IMR-90 (cell line): ENCODE data around the gene TTC1. TPM values are rescaled to one million over a fixed set of nuclear protein-coding genes. Genes with fewer than 3 reads are reported as not detected.
A peak's percentile ranks its signal among the peaks of the same experiment; 100 is the strongest.

ENCODE experiments used
- ATAC-seq: fragments of 200-7000 bp; cut with Tn5 transposase; 2 replicates; pipeline ENCODE4 v1.9.1; 2020; ENCODE audit warnings: low read depth, mild to moderate bottlenecking, moderate library complexity
- BruUV-seq: library from RNA; stranded (reverse); fragments of 400-500 nt; replicated peaks from 2 replicates; lab custom pipeline; 2021; lab: Mats Ljungman, UMichigan
- CTCF ChIA-PET: fragments of 300-600 bp; formaldehyde crosslinking; extraction: SDS; loops from one replicate; lab custom pipeline; 2021; ENCODE audit warnings: antibody characterized with exemption; lab: Yijun Ruan, JAX
- POLR2A ChIA-PET: fragments of 300-600 bp; sonication (Branson Sonifier 250); formaldehyde crosslinking; loops from one replicate; lab custom pipeline; 2022; ENCODE audit warnings: antibody characterized with exemption; ENCODE audit not compliant: unreplicated experiment; lab: Charles Lee
- DNase-seq: peaks from one replicate; pipeline ENCODE4 v3.0.0; 2013
- H2AFZ ChIP-seq: replicated peaks from 2 replicates; pipeline ENCODE3; 2013; ENCODE audit warnings: low read length, mild to moderate bottlenecking; ENCODE audit not compliant: poor library complexity
- H2AK5ac ChIP-seq: 2 replicates; pipeline ENCODE4 v1.6.1; 2013; ENCODE audit warnings: low read depth, low read length, inconsistent platforms
- H2AK9ac ChIP-seq: replicated peaks from 2 replicates; pipeline ENCODE3; 2013; ENCODE audit warnings: mild to moderate bottlenecking, low read depth, low read length, moderate library complexity; ENCODE audit not compliant: poor library complexity
- H2BK120ac ChIP-seq: 2 replicates; pipeline ENCODE4 v1.6.1; 2013; ENCODE audit warnings: low read depth, low read length, inconsistent platforms
- H2BK15ac ChIP-seq: 3 replicates; pipeline ENCODE4 v1.6.1; 2013; ENCODE audit warnings: low read depth, low read length, inconsistent platforms
- H2BK20ac ChIP-seq: 2 replicates; pipeline ENCODE4 v1.6.1; 2013; ENCODE audit warnings: low read depth, mild to moderate bottlenecking, inconsistent platforms, low read length, moderate library complexity
- H2BK5ac ChIP-seq: 2 replicates; pipeline ENCODE4 v1.6.1; 2013; ENCODE audit warnings: mild to moderate bottlenecking, low read depth, low read length, inconsistent platforms; ENCODE audit not compliant: poor library complexity, severe bottlenecking
- H3K14ac ChIP-seq: replicated peaks from 2 replicates; pipeline ENCODE4 v1.6.1; 2013; ENCODE audit warnings: low read depth, low read length, inconsistent platforms
- H3K18ac ChIP-seq: 2 replicates; pipeline ENCODE4 v1.6.1; 2013; ENCODE audit warnings: low read depth, low read length, control low read depth
- H3K23ac ChIP-seq: 2 replicates; pipeline ENCODE4 v1.6.1; 2013; ENCODE audit warnings: low read depth, low read length, inconsistent platforms
- H3K27ac ChIP-seq: 2 replicates; pipeline ENCODE4 v1.5.1; 2013; ENCODE audit warnings: mild to moderate bottlenecking, control low read depth, low read length; ENCODE audit not compliant: insufficient read depth
- H3K27me3 ChIP-seq: 2 replicates; pipeline ENCODE4 v1.6.1; 2013; ENCODE audit warnings: low read length; ENCODE audit not compliant: control insufficient read depth, insufficient read depth
- H3K36me3 ChIP-seq: 2 replicates; pipeline ENCODE4 v1.6.1; 2013; ENCODE audit warnings: low read length, mixed read lengths; ENCODE audit not compliant: control insufficient read depth, insufficient read depth
- H3K4ac ChIP-seq: 2 replicates; pipeline ENCODE4 v1.6.1; 2013; ENCODE audit warnings: low read depth, low read length, inconsistent platforms
- H3K4me1 ChIP-seq: 2 replicates; pipeline ENCODE4 v1.6.1; 2013; ENCODE audit warnings: low read length, mixed read lengths; ENCODE audit not compliant: control insufficient read depth, insufficient read depth
- H3K4me2 ChIP-seq: 2 replicates; pipeline ENCODE4 v1.6.1; 2013; ENCODE audit warnings: low read depth, mild to moderate bottlenecking, control low read depth, low read length, moderate library complexity
- H3K4me3 ChIP-seq: 2 replicates; pipeline ENCODE4 v1.5.1; 2013; ENCODE audit warnings: low read depth, mild to moderate bottlenecking, control low read depth, low read length, moderate library complexity; ENCODE audit not compliant: insufficient read depth
- H3K56ac ChIP-seq: 2 replicates; pipeline ENCODE4 v1.6.1; 2013; ENCODE audit warnings: low read length, inconsistent platforms; ENCODE audit not compliant: insufficient read depth; ENCODE audit errors: extremely low read depth
- H3K79me1 ChIP-seq, 2 experiments: 2 replicates each; pipeline ENCODE4 v1.6.1; 2013; ENCODE audit warnings: low read length in 2 of 2, inconsistent platforms in 1 of 2, low read depth in 1 of 2
- H3K9ac ChIP-seq: 2 replicates; pipeline ENCODE4 v1.6.1; 2013; ENCODE audit warnings: low read depth, low read length, control low read depth
- H3K9me1 ChIP-seq: 2 replicates; pipeline ENCODE4 v1.6.1; 2013; ENCODE audit warnings: low read length, inconsistent platforms; ENCODE audit not compliant: insufficient read depth
- H3K9me3 ChIP-seq: 2 replicates; pipeline ENCODE4 v1.6.1; 2013; ENCODE audit warnings: low read length; ENCODE audit not compliant: control insufficient read depth, insufficient read depth
- H4K20me1 ChIP-seq: 2 replicates; pipeline ENCODE4 v1.6.1; 2013; ENCODE audit warnings: low read length, inconsistent platforms; ENCODE audit not compliant: insufficient read depth
- H4K5ac ChIP-seq: 2 replicates; pipeline ENCODE4 v1.6.1; 2013; ENCODE audit warnings: mild to moderate bottlenecking, low read depth, low read length, control low read depth
- H4K8ac ChIP-seq, 2 experiments: 2 replicates each; pipeline ENCODE4 v1.6.1; 2013; ENCODE audit warnings: low read depth in 2 of 2, low read length in 2 of 2, control low read depth in 1 of 2, inconsistent platforms in 1 of 2
- H4K91ac ChIP-seq: 2 replicates; pipeline ENCODE4 v1.6.1; 2013; ENCODE audit warnings: low read depth, low read length, inconsistent platforms; ENCODE audit not compliant: insufficient read depth
- BHLHE40 ChIP-seq: fragments of 150-350 bp; IDR thresholded peaks from 2 replicates; pipeline ENCODE4 v1.6.1; 2016; ENCODE audit warnings: mild to moderate bottlenecking, low read depth, low read length
- CEBPB ChIP-seq: IDR thresholded peaks from 2 replicates; pipeline ENCODE4 v1.6.1; 2012; ENCODE audit warnings: low read depth, low read length, improper control_type of control experiment
- MAZ ChIP-seq: IDR thresholded peaks from 2 replicates; pipeline ENCODE4 v1.6.1; 2012; ENCODE audit warnings: low read depth, mild to moderate bottlenecking, low read length, improper control_type of control experiment, moderate library complexity, borderline replicate concordance
- NFE2L2 ChIP-seq: fragments of 150-350 bp; IDR thresholded peaks from 2 replicates; pipeline ENCODE4 v1.6.1; 2016; ENCODE audit warnings: low read depth, mild to moderate bottlenecking, low read length
- WGBS, 2 experiments: methylation state at CpG; one replicate each; pipeline versions ENCODE4 v1.1.5 to v1.1.7; 2013; ENCODE audit warnings: missing lambda C conversion rate in 2 of 2; ENCODE audit not compliant: insufficient read length in 1 of 2; ENCODE audit errors: extremely low coverage in 2 of 2; 5-methylcytosine and 5-hydroxymethylcytosine counted together
- dilution Hi-C: fragments of 300-500 bp; cut with HindIII; formaldehyde crosslinking; loops from one replicate; pipeline ENCODE4 v1.14.3; 2018; ENCODE audit warnings: low sequenced_read_pairs; ENCODE audit not compliant: unreplicated experiment
- in situ Hi-C: fragments of 300-500 bp; cut with MboI; formaldehyde crosslinking; loops from 3 replicates; pipeline ENCODE4 v1.14.3; 2019; ENCODE audit warnings: low sequenced_read_pairs, inconsistent platforms, mixed read lengths
- intact Hi-C: fragments of 100-400 bp; cut with micrococcal nuclease; formaldehyde crosslinking; loops from 2 replicates; pipeline ENCODE4 v1.10.0; 2022
- polyA plus RNA-seq, 3 experiments: library from polyadenylated mRNA; depleted of rRNA; stranded (reverse); fragments of >200 nt; gene quantifications; 2 replicates each; pipeline ENCODE4 v1.2.3, GENCODE V29; 2012; ENCODE audit warnings: low replicate concordance in 1 of 3
- total RNA-seq: library from RNA; depleted of rRNA; stranded (reverse); fragments of >200 nt; gene quantifications from 2 replicates; pipeline ENCODE4 v1.2.3, GENCODE V29; 2012

The TTC1 gene
- total and polyA plus RNA-seq, 2 of the 4 experiments (the other 2 are of a cell fraction) = 23.1 to 41.1 TPM

DNA sequence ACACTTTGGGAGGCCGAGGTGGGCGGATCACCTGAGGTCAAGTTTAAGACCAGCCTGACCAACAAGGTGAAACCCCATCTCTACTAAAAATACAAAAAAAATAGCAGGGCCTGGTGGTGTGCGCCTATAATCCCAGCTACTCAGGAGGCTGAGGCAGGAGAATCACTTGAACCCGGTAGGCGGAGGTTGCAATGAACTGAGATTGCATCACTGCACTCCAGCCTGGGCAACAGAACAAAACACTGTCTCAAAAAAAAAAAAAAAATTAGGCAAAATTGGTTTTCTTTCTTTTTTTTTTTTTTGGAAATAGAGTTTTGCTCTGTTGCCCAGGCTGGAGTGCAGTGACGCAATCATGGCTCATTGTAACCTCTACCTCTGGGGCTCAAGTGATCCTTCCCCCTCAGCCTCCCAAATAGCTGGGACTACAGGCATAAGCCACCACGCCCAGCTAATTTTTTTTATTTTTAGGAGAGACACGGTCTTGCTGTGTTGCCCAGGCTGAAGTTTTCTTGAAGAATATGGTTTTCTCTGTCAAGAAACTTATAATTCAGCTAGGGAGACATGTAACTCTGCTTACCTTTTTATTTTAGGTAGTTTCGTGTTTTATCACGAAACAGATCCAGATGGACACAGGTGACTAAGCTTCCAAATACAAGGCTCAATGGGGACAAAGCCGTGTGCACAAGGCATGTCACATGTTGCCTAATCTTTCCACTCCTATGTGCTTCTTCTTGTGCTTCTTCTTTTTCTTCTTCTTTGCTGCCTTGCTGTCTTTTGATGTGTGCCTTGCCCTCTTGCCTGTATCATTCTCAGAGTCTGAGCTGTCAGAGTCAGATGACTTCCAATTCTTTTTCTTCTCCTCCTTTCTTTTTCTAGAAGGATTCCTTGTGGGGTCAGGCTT lies 14.3 kb downstream of the TTC1 start:
- Histone ChIP-seq H3K36me3 (peaks cover under 1% of the 10 kb centered on the region; the same call in 1 of the 2 replicates), H3K9ac (no peak overlapping the region), H3K4me1 (peaks cover 11% of the 10 kb centered on the region), H3K9me1 (peaks cover 6% of the 10 kb centered on the region), H4K20me1 (peaks cover 9% of the 10 kb centered on the region; the same call in 1 of the 2 replicates), H2AK5ac (no peak overlapping the region), H3K18ac (no peak overlapping the region; the same call in 1 of the 2 replicates), H3K27ac (no peak overlapping the region), H2AFZ (no peak overlapping the region), H2BK20ac (no peak overlapping the region), H3K4ac (0 out of 2 replicates have a peak overlapping the region, but pooled peaks have one; percentile 9), H3K56ac (no peak overlapping the region), H3K4me3 (no peak overlapping the region), H2BK5ac (no peak overlapping the region), H4K5ac (no peak overlapping the region), H3K23ac (no peak overlapping the region; the same call in 1 of the 2 replicates), H2AK9ac (no peak overlapping the region), H2BK120ac (no peak overlapping the region), H4K8ac (no peak overlapping the region; a peak in 1 of 4 replicates), H2BK15ac (no peak overlapping the region), H3K9me3 (no peaks in the 10 kb centered on the region), H3K14ac (0 out of 2 replicates have a peak overlapping the region, but pooled peaks have one; percentile 4), H4K91ac (no peak overlapping the region), H3K4me2 (no peak overlapping the region), H3K27me3 (no peaks in the 10 kb centered on the region), H3K79me1 (peaks cover 15 to 45% of the 10 kb centered on the region in 2 experiments)
- CTCF ChIA-PET = interaction anchor here (1.3 to 1.8 kb wide), 3 partner anchors 10 to 368 kb away, joined by 3 to 26 read pairs (median 17); no protein-coding TSS in a partner anchor
- DNase-seq = no peak
- in situ Hi-C loops (loop anchor here (5.0 kb wide), 2 partner anchors 324 to 374 kb away; no protein-coding TSS in a partner anchor), intact Hi-C loops (loop anchor here (2.0 kb wide), 1 partner anchor 176 kb away; no protein-coding TSS in a partner anchor), dilution Hi-C loops (loop anchor here (25.0 kb wide), 1 partner anchor 339 kb away; the partner anchor contains the start of gene C1QTNF2)
- BruUV-seq = no TSS peak
- no peak for ATAC-seq
- WGBS, 2 experiments = 100% methylated on average over 3 of the region's 11 CpGs; no CpG with 5 or more reads in 1 of the 2 experiments
- POLR2A ChIA-PET = interaction anchor here (0.6 kb wide), 1 partner anchor 375 kb away, joined by 8 read pairs; no protein-coding TSS in a partner anchor
- no peak for TF ChIP-seq MAZ
- TF ChIP-seq BHLHE40 = no peak
- no peak for TF ChIP-seq NFE2L2
- TF ChIP-seq CEBPB = 0 out of 2 replicates have a peak, but pooled peaks have one; percentile 4
